Measurements from ENCODE around the gene EZH1.

The EZH1 gene

GRCh38 chr17:42682722-42683403, 62.0 kb downstream of the EZH1 start:
- DNase-seq (ENCODE audit: low read depth, low spot score), result no peak

GRCh38 chr17:42681976-42682721, 62.7 kb downstream of the EZH1 start, which contains the start of gene CNTNAP1:
TSS of gene CNTNAP1 (plus strand) at chr17:42682531. CDS start at chr17:42682830, 299 bp downstream.
- DNase-seq (ENCODE audit: low read depth, low spot score), result no peak

GRCh38 chr17:42680331-42680808, 64.5 kb downstream of the EZH1 start:
- no peak for DNase-seq (ENCODE audit: low read depth, low spot score)

- no peak for DNase-seq (ENCODE audit: low read depth, low spot score)
Observed at GRCh38 chr17:42679492-42680330, 65.1 kb downstream of the EZH1 start.

GRCh38 chr17:42678951-42679491, 65.8 kb downstream of the EZH1 start:
- no peak for DNase-seq (ENCODE audit: low read depth, low spot score)

- peak; percentile 87 for DNase-seq (ENCODE audit: low read depth, low spot score)
Observed at GRCh38 chr17:42677921-42678781, 66.7 kb downstream of the EZH1 start.

- DNase-seq (ENCODE audit: low read depth, low spot score), result peak; percentile 95
Observed at GRCh38 chr17:42677012-42677857, 67.6 kb downstream of the EZH1 start.

GRCh38 chr17:42676424-42677011, 68.3 kb downstream of the EZH1 start, which contains the start of gene PLEKHH3:
TSS of gene PLEKHH3 (minus strand) at chr17:42676994. CDS start at chr17:42676563, 431 bp downstream.
- DNase-seq (ENCODE audit: low read depth, low spot score), result no peak

GRCh38 chr17:42675965-42676423, 68.8 kb downstream of the EZH1 start:
- no peak for DNase-seq (ENCODE audit: low read depth, low spot score)

GRCh38 chr17:42675348-42675964, 69.4 kb downstream of the EZH1 start:
- DNase-seq (ENCODE audit: low read depth, low spot score), result no peak

GRCh38 chr17:42674755-42675347, 70.0 kb downstream of the EZH1 start:
- no peak for DNase-seq (ENCODE audit: low read depth, low spot score)

GRCh38 chr17:42673885-42674754, 70.7 kb downstream of the EZH1 start:
- no peak for DNase-seq (ENCODE audit: low read depth, low spot score)

GRCh38 chr17:42673266-42673884, 71.5 kb downstream of the EZH1 start:
- no peak for DNase-seq (ENCODE audit: low read depth, low spot score)

- DNase-seq (ENCODE audit: low read depth, low spot score), result no peak
Observed at GRCh38 chr17:42672038-42672437, 72.8 kb downstream of the EZH1 start.

GRCh38 chr17:42670789-42671657, 73.8 kb downstream of the EZH1 start:
- no peak for DNase-seq (ENCODE audit: low read depth, low spot score)
